Prostate gland (tissue), 2 donors: ENCODE measurements around the gene ETV4.

Experiments
- CTCF ChIP-seq, 4 experiments: fragments of 200-600 bp in 2 of 4; fragments of 450-650 bp in 2 of 4; sonication (generic) in 2 of 4; IDR thresholded peaks; 1 replicate in 3 of 4; 2 replicates in 1 of 4; pipeline ENCODE4 v1.5.1; 2016 to 2019; ENCODE audit warnings: antibody characterized with exemption in 4 of 4, mild to moderate bottlenecking in 2 of 4, moderate library complexity in 2 of 4
- POLR2A ChIP-seq: fragments of 450-650 bp; IDR thresholded peaks from one replicate; pipeline ENCODE4 v1.6.1; 2016; ENCODE audit warnings: antibody characterized with exemption, mild to moderate bottlenecking

GRCh38 chr17:43572368-43572980 is 26.3 kb upstream of the ETV4 start:
- TF ChIP-seq CTCF (IDR thresholded peaks at IDR 0.05) = no peak
- TF ChIP-seq POLR2A = no peak
